Breast epithelium (tissue), 3 donors: ENCODE measurements around the gene IKBKG.
"Not testable (repeated sequence)": the region's sequence is repeated elsewhere in the genome, so short reads cannot be mapped to it uniquely, and the experiment has no call there.

Source experiments
- CTCF ChIP-seq, 3 donors: fragments of 450-650 bp; IDR thresholded peaks; one replicate each; pipeline ENCODE4 v1.5.1; 2016 to 2017; ENCODE audit warnings: antibody characterized with exemption in 3 of 3, mild to moderate bottlenecking in 3 of 3, moderate library complexity in 3 of 3
- POLR2A ChIP-seq: fragments of 450-650 bp; IDR thresholded peaks from one replicate; pipeline ENCODE4 v1.6.1; 2016; ENCODE audit warnings: antibody characterized with exemption, mild to moderate bottlenecking, moderate library complexity
- POLR2AphosphoS5 ChIP-seq, 3 donors: sonication (generic); formaldehyde crosslinking; IDR thresholded peaks; one replicate each; pipeline ENCODE4 v1.6.1; 2017; ENCODE audit warnings: antibody characterized with exemption in 3 of 3

- not testable (repeated sequence) for TF ChIP-seq POLR2A; CTCF (IDR thresholded peaks at IDR 0.05); POLR2AphosphoS5 (IDR thresholded peaks at IDR 0.05)
Observed at GRCh38 chrX:154590415-154590814, 43.0 kb downstream of the IKBKG start.
